HS-5 (cell line): ENCODE measurements around the gene ACP4.
"Not testable (repeated sequence)": the region's sequence is repeated elsewhere in the genome, so short reads cannot be mapped to it uniquely, and the experiment has no call there.

Experiments used
- DNase-seq: peaks from one replicate; pipeline ENCODE4 v3.0.0-alpha.2; 2012; ENCODE audit warnings: low read depth

The ACP4 gene

DNA sequence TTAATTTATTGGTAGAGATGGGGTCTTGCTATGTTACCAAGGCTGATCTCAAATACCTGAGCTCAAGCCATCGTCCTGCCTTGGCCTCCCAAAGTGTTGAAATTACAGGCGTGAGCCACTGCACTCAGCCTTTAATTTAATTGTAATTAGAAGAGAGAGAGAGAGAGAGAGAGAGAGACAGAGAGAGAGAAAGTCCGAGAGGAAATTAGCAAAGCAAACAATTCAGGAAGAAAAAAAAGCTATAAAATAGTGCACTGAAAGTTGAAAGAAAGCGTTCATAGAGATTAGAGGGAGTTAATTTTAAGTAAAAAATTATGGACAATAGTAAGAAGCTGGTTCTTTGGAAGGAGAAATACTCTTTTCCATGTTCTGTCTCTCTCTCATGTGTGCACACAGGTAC lies 13.0 kb upstream of the ACP4 start:
- no peak for DNase-seq

DNA sequence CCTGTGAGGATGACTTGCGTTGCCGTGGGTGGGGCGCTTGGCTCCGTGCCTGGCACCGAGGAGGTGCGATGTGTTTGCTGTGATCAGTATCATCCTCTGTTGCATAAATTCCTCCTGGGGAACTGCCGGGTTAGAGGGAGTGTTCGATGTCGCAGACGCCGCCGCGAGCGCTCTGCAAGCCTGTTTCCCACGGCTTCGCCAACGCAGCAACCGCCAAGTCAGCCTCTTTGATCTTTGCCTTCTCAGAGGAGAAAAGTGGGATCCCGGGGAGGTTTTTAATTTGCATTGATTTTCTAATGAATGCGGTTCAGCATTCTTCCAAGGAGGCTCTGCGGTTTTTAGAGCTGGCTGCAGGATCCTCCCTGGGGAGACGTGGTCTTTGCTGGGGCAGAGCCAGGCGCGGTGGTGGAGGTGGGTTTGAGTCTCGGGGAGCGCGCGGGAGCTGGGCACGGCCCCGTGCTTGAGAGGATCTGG lies 12.3 kb upstream of the ACP4 start:
- no peak for DNase-seq

DNA sequence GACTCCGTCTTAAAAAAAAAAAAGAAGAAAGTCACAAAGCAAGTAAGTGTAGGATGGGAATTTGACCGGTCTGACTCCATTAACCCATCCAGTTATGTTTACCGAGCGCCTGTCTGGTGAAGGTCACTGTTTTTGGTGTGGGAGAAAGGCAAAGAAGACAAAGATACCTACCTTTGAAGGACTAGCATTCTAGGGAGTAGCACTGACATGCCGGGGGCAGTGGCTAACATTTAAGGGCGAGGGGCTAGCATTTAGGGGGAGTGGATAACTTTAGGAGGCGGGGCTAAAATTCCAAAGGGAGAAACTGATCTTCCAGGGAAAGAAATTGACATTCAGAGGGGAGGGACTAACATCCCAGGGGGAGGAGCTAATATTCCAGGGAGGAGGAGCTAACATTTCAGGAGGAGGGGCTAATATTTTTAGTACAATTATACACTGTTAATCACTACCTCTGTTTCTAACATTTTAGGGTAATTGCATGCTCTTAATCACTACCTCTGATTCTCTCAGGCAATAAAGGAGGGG lies 11.2 kb upstream of the ACP4 start:
- DNase-seq = no peak

DNA sequence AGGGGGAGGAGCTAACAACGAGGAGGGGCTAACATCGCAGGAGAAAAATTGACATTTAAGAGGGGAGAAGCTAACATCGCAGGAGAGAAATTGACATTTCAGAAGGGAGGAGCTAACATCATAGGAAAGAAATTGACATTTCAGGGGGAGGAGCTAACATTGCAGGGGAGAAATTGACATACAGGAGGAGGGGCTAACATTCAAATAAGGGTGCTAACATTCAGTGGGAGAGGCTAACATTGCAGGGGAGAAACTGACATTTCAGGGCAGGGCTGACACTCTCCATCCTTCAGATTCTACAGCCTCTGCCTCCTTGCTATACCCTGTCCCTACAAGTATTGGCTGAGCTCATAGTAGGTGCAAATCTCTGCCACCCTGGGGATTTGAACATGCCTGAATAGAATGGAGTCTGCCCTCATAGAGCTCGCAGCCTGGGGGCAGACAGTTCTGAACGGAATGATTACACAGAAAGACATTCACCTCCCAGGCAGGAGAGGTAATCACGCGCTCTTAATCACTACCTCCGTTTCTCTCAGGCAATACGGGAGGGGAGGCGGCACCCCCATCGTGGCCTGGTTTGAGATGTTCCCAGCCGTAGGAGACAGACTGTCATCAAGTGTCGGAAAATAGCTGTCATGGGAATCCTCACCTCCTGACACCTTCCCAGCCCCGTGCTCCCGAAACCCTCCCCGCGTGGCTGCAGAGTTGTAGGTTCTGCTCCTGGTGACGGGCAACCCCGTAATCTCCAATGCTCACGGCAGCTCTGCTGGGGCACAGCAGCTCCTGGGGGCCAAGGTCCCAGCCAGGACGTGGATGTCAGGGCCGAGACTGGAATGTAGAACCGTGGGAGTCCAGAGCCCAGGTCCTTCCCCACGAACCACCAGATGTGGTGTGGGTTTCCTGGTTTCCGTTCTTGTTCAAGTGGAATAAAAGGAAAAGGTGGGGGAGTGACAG lies 10.4 kb upstream of the ACP4 start:
- no peak for DNase-seq

DNA sequence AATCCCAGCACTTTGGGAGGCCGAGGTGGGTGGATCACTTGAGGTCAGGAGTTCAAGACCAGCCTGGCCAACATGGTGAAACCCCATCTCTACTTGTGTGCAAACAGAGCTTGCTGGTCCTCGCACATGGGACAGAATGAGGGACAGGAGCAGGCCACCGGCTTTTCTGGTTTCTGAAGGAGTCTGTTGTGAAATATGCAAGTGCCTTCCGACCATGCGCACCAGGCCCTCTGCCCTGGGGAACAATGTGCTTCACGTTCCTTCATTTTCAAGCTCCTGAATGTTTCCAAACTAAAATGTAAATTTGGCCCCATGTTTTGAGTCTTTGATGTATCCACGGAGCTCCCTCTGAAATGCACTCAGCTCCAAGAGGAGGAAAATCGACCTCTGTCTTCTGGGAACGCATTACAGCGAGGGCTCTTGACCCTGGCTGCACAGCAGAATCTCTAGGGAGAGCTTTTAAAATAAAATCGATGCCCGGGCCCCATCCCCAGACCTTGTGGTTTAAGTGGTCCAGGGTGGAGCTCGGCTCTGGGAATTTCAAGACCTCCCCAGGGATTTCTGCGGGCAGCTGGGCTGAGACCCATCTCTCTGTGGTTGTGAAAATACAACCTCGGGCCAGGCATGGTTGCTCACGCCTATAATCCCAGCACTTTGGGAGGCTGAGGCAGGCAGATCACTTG lies 9.3 kb upstream of the ACP4 start:
- DNase-seq = no peak

DNA sequence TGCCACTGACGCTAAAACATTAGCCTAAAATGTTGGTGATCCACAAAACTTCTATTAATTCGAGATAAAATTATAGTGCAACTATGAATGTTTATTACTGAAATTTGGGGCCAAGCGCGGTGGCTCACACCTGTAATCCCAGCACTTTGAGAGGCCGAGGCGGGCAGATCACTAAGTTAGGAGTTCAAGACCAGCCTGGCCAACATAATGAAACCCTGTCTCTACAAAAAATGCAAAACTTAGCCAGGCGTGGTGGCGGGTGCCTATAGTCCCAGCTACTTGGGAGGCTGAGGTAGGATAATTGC lies 6.4 kb upstream of the ACP4 start:
- DNase-seq = not testable (repeated sequence)

DNA sequence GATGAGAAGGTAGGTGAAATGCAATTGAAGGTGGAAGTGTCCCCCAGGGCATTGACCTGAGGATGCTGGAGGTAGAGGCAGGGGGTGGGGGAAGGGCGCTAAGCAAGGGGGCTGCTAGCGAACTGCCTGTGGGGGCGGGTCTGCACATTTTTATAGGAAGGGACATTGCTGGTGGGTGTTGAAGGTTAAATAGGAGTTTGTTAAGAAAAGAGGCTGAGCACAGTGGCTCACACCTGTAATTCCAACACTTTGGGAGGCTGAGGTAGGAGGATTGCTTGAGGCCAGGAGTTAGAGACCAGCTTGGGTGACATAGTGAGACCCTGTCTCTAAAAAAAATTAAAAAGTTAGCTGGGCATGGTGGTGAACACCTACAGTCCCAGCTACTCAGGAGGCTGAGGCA lies 5.5 kb upstream of the ACP4 start:
- no peak for DNase-seq

DNA sequence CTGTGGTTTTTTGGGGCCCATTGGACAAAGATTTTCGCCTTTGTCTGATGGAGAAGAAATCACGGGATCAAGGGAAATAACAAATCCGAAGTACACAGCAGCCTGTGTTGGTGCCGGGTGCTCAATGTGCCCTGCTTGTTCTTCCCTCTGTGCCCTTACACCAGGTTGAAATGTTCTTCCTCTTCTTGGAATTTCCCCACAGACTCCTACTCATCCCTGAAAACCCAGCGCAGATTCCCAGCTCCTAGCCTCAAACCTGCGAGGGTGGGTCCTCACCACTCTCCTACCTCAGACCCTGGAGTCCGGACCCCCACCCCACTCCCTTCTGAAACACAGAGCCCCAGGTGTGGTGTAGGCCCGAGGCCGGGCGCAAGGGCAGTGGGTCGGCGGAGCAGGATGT lies 4.9 kb upstream of the ACP4 start:
- DNase-seq = no peak

DNA sequence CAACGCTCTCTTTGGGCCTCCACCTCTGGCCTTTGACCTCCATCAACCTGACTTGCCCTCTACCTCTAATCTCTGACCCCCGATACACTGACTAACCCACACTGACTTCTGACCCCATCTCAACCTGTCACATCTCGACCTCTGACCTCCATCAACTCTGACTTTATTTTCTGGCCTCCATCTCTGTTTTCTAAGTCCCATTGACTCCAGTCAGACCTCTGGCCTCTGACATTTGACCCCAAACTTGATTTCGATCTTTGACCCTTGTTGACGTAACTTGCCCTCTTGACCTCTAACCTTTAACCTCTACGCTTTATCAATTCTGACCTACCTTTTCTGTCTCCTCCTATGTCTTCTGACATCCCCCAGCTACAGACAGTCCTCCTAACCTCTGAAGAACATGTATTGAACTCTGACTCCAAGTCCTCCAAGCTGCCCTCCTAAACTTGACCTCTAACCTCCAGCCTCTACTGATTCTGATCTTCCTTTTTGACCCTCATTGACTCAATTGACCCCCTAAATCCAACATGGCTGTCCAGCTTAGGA lies 780 bp downstream of the ACP4 start:
- DNase-seq = no peak

DNA sequence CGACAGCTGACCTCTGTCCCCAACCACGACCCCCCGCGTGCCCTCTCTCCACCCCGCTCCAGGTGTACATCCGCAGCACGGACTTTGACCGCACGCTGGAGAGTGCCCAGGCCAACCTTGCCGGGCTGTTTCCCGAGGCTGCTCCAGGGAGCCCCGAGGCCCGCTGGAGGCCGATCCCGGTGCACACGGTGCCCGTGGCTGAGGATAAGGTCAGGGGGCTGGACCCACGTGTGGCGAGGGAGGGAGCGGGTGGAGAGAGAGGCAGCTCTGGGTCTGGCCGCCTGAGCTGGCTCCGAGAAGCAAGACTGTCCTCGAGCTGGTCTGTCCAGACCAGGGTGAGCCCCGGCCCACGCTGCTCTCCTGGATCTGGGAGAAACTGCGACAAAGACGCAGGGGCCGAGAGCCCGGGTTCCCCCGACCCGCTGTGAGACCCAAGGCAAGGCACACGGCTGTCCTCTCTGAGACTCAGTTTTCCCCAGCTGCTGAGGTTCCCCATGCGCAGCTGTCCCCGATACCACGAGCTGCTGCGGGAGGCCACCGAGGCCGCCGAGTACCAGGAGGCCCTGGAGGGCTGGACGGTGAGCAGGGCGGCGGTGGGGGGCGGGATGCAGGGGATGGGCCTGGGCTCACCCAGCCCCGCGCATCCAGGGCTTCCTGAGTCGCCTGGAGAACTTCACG lies 1.5 kb downstream of the ACP4 start:
- no peak for DNase-seq

DNA sequence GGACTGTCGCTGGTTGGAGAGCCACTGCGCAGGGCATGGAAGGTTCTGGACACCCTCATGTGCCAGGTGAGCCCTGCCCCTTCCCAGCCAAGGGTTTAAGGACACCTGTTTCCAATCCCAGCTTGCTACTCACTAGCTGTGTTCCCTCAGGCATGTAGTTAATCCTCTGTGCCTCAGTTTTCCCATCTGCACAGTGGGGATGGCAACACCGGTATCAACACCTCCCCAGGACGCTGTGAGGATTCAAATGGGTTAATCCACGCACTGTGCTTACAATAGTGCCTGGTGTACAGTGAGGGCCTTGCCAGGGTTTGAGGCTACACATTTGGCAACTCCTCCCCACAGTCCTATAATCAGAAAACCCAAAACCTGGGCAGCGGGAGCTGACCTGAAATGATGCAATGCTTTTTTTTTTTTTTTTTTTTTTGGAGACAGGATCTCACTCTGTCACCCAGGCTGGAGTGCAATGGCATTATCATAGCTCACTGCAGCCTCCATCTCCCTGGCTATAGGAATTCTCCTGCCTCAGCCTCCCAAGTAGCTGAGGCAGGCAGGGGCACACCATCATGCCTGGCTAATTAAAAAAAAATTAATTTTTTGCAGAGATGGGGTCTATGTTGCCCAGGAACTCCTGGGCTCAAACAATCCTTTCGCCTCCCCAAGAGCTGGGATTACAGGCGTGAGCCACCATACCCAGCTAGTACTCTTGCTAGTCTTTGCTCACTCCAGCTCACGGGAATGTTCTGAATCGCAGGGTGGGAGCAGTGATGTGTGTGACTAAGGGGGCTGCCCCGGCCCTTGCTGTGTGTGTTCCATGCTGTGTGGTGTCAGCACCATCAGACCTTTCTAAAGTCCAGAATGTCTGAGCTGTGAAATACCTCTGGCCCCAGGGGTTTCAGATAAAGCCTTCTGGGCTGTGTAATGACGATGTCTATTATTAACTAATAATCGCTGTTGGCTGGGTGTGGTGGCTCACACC lies 2.3 kb downstream of the ACP4 start:
- DNase-seq = no peak

DNA sequence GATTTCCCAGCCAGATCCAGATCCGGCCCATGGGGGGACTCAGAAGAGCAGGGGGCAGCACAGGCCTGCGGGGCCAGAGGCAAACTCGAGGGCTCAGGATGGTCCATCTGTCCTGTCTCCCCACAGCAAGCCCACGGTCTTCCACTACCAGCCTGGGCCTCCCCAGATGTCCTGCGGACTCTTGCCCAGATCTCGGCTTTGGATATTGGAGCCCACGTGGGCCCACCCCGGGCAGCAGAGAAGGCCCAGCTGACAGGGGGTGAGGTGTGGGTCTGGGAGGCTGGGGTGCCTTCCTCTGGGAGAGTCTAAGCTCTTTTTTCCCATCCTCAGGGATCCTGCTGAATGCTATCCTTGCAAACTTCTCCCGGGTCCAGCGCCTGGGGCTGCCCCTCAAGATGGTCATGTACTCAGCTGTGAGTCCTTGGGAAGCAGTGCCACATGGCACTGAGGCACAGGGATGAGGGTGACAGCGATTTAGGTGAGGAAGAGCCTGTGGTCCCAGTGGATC lies 3.4 kb downstream of the ACP4 start:
- no peak for DNase-seq

DNA sequence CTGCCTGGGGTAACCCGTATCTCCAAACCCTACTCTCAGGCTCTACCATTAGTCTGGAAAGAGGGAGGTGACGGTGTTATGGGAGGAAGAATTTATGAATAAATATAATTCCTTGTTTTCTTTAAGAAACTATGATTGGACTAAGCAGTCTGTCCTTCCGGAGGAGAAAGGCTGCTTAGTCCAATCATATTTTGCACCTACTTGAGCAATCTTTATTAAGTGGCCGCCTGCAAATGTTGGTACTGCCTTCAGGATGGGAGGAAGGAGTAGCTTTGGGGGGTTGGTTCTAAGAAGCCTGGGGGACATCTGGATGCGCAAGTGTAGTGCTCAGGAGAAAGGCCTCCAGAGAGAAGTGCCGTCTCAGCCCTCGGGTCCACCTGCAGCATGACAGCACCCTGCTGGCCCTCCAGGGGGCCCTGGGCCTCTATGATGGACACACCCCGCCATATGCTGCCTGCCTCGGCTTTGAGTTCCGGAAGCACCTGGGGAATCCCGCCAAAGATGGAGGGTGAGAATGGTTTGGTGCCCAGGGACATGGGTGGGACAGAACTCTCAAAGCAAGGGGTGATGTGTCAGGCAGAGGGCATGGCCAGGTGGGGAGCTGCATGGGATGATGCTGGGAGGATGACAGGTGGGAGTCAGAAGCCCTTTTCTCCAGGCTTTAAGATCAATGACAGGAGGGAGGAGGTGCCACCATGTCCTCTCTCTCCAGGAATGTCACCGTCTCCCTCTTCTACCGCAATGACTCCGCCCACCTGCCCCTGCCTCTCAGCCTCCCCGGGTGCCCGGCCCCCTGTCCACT lies 4.1 kb downstream of the ACP4 start:
- DNase-seq = no peak

DNA sequence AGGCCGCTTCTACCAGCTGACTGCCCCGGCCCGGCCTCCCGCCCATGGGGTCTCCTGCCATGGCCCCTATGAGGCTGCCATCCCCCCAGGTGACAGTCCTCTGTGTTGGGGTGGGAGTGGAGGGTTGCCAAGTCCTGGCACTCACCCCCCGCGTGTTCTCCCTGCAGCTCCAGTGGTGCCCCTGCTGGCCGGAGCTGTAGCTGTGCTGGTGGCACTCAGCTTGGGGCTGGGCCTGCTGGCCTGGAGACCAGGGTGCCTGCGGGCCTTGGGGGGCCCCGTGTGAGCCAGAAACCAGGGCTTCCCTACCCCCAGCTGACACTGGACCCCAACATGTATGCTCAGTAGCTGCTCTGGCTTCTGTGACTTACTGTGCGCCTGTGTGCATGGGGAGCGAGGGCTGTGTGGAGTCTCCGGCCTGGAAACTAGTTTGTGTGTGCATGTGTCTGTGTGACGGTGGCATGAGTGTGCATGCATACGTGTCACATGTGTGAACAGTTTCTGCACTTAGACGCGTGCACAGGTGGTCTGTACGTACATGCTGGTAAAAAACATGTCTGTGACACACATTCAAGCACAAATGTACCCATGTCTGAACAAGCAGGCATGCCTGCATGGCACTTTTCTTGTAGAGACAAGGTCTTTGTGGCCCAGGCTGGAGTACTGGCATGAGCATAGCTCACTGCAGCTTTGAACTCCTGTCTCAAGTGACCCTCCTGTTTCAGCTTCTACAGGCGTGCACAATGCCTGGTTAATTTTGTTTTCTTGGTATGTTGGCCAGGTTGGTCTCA lies 4.9 kb downstream of the ACP4 start:
- DNase-seq = no peak

DNA sequence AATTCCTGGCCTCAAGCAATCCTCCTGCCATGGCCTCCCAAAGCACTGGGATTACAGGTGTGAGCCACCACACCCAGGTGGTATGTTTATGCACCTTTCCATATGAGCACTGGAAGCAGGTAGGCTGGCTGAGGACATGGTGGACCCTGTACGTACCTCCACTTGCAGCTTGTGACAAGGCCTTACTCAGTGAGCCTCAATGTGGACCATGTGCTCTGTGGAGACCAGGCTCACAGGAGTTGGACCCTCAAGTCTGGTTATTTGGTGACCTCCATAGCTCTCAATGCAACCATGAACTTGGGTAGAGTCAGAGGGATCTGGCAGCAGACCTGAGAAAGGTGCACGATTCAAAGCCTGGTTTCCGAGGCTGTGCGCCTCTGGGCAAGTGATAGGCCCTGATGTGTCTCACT lies 5.5 kb downstream of the ACP4 start:
- no peak for DNase-seq

DNA sequence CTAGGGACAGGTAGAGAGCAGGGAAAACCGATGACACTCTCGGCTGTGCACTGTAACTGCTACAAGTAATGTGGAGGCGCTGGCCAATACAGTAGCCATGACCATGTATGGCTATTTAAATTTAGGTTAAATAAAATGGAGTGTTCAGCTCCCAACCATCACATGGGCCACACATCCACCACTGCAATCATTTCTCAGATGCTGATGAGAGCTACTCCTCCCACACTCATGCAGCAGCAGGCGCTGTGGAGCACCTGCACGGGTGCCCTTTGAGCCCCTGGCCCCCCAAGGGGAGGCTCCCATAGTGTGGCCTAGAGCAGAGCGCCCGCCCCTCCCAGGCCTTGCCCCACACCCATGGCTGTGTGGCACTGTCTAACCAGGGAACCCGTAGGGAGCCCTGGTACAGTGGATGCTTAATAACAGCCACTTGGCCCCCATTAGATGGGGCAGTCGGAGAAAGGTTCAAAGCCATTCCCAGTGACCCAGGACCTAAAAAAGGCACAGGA lies 6.0 kb downstream of the ACP4 start:
- DNase-seq = no peak

DNA sequence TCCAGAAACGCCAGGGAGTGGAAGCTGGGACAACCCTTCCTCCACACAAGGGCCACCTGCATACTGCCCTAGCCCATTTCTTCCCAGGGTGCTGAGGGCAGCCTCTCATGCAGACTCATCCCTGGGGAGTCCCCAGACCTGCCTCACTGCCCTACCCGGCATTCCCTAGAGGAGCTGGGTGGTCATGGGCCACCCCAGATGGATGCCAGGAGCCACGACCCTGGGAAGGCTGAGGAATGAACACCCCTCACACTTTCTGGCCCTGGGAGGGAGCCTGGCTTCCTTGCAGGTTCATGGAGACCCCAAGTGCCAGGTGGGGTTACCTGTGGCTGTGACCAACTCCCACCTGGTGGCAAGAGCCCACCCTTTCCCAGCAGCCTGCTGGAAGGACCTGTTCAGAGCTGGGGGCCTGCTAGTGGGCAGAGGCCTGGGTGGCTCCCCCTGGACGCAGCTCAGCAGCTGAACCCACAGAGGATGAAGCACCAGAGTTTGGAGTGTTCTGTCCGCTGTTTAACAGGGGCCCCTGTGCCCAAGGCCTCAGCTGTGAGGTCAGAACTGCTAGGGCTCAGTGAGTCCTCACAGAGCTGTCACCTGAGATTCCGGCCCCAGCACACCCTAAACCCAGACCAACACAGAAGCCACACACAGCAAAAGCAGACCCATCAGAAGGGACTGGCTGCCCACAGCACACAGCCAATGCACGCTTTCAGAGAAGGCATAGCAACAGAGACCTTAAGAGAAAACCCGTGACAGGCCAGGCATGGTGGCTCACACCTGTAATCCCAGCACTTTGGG lies 6.6 kb downstream of the ACP4 start:
- no peak for DNase-seq

DNA sequence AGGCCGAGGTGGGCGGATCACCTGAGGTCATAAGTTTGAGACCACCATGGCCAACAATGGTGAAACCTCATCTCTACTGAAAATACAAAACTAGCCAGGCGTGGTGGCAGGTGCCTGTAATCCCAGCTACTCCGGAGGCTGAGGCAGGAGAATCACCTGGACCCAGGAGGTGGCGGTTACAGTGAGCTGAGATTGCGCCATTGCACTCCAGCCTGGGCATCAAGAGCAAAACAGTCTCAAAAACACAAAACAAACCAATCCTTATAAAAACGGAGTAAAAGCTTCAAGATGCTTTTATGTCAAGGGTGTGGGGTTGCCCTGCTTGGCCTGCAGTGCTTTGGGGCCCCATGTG lies 7.2 kb downstream of the ACP4 start:
- no peak for DNase-seq
